GM23338 (cell line): Measurements from ENCODE around the gene CCT2. TPM values are rescaled to one million over a fixed set of nuclear protein-coding genes. Genes with fewer than 3 reads are reported as not detected.

Experiments
- ATAC-seq: fragments of 200-7000 bp; cut with Tn5 transposase; 3 replicates; pipeline ENCODE4 v1.9.1; 2020
- DNase-seq: peaks from one replicate; pipeline ENCODE4 v3.0.0-alpha.2; 2015; ENCODE audit warnings: low spot score
- H2AFZ ChIP-seq: fragments of 200-600 bp; sonication (generic); 2 replicates; pipeline ENCODE4 v1.8.0; 2016; ENCODE audit warnings: antibody characterized with exemption, mild to moderate bottlenecking, moderate library complexity
- H3F3A ChIP-seq: fragments of 200-600 bp; sonication (generic); replicated peaks from 2 replicates; pipeline ENCODE4 v1.8.0; 2017; ENCODE audit warnings: antibody characterized with exemption, mixed run types, low read depth
- H3K27ac ChIP-seq: fragments of 200-600 bp; sonication (generic); 2 replicates; pipeline ENCODE4 v1.6.1; 2016; ENCODE audit warnings: low read depth
- H3K27me3 ChIP-seq: fragments of 200-600 bp; sonication (generic); 2 replicates; pipeline ENCODE4 v1.8.0; 2016; ENCODE audit warnings: mild to moderate bottlenecking, mixed run types, moderate library complexity; ENCODE audit not compliant: insufficient read depth
- H3K36me3 ChIP-seq: fragments of 200-600 bp; sonication (generic); 2 replicates; pipeline ENCODE4 v1.8.0; 2016; ENCODE audit warnings: mild to moderate bottlenecking; ENCODE audit not compliant: insufficient read depth
- H3K4me1 ChIP-seq: fragments of 200-600 bp; sonication (generic); 2 replicates; pipeline ENCODE4 v1.8.0; 2016; ENCODE audit warnings: mild to moderate bottlenecking, moderate library complexity; ENCODE audit not compliant: insufficient read depth
- H3K4me2 ChIP-seq: fragments of 200-600 bp; sonication (generic); 2 replicates; pipeline ENCODE4 v1.7.1; 2017; ENCODE audit warnings: mixed run types
- H3K4me3 ChIP-seq: fragments of 200-600 bp; sonication (generic); 2 replicates; pipeline ENCODE4 v1.6.1; 2016; ENCODE audit warnings: mixed run types
- H3K79me2 ChIP-seq: fragments of 200-600 bp; sonication (generic); replicated peaks from 2 replicates; pipeline ENCODE4 v1.8.0; 2017; ENCODE audit warnings: mild to moderate bottlenecking; ENCODE audit not compliant: insufficient read depth
- H3K9me2 ChIP-seq: fragments of 200-600 bp; sonication (generic); 2 replicates; pipeline ENCODE4 v1.8.0; 2017; ENCODE audit not compliant: insufficient read depth
- H4K20me1 ChIP-seq: fragments of 200-600 bp; sonication (generic); replicated peaks from 2 replicates; pipeline ENCODE4 v1.8.0; 2017; ENCODE audit warnings: mild to moderate bottlenecking; ENCODE audit not compliant: insufficient read depth
- H3K27ac Mint-ChIP-seq: 2 replicates; pipeline ENCODE4 v1.8.0; 2020; ENCODE audit warnings: inconsistent platforms, mild to moderate bottlenecking, moderate library complexity, mixed read lengths
- H3K27me3 Mint-ChIP-seq: 3 replicates; pipeline ENCODE4 v1.8.0; 2022; ENCODE audit warnings: low read depth, mild to moderate bottlenecking, moderate library complexity, mixed read lengths, inconsistent platforms; ENCODE audit not compliant: insufficient read depth, poor library complexity
- H3K36me3 Mint-ChIP-seq: 3 replicates; pipeline ENCODE4 v1.8.0; 2021; ENCODE audit warnings: low read depth, mild to moderate bottlenecking, inconsistent platforms, moderate library complexity, mixed read lengths
- H3K4me1 Mint-ChIP-seq: 3 replicates; pipeline ENCODE4 v1.8.0; 2020; ENCODE audit warnings: mild to moderate bottlenecking, inconsistent platforms, mixed read lengths
- H3K4me3 Mint-ChIP-seq: 3 replicates; pipeline ENCODE4 v1.8.0; 2021; ENCODE audit warnings: moderate library complexity, mild to moderate bottlenecking, inconsistent platforms, mixed read lengths
- H3K9me3 Mint-ChIP-seq: 3 replicates; pipeline ENCODE4 v1.8.0; 2020; ENCODE audit warnings: moderate library complexity, mild to moderate bottlenecking, inconsistent platforms, mixed read lengths
- CREB1 ChIP-seq: fragments of 250-450 bp; sonication (Bioruptor Pico); IDR thresholded peaks from 2 replicates; pipeline ENCODE4 v1.5.0; 2020; ENCODE audit warnings: low read depth, mild to moderate bottlenecking, moderate library complexity
- EZH2 ChIP-seq: fragments of 200-600 bp; sonication (generic); IDR thresholded peaks from one replicate; pipeline ENCODE4 v1.8.0; 2017; ENCODE audit warnings: antibody characterized with exemption, mild to moderate bottlenecking, low read depth; ENCODE audit not compliant: unreplicated experiment
- EZH2phosphoT487 ChIP-seq: fragments of 200-600 bp; sonication (generic); IDR thresholded peaks from one replicate; pipeline ENCODE4 v1.8.1; 2018; ENCODE audit warnings: antibody characterized with exemption; ENCODE audit not compliant: unreplicated experiment
- JUNB ChIP-seq: IDR thresholded peaks from one replicate; pipeline ENCODE4 v1.6.1; 2016; ENCODE audit warnings: antibody characterized with exemption; ENCODE audit not compliant: unreplicated experiment
- NANOG ChIP-seq: IDR thresholded peaks from 2 replicates; pipeline ENCODE4 v1.6.1; 2016; ENCODE audit warnings: antibody characterized with exemption, borderline replicate concordance
- POLR2AphosphoS5 ChIP-seq: IDR thresholded peaks from 2 replicates; pipeline ENCODE4 v1.6.1; 2016; ENCODE audit warnings: antibody characterized with exemption, low read depth
- STAT1 ChIP-seq: IDR thresholded peaks from one replicate; pipeline ENCODE4 v1.6.1; 2016; ENCODE audit warnings: antibody characterized with exemption; ENCODE audit not compliant: unreplicated experiment
- ZNF114 ChIP-seq: fragments of 250-450 bp; sonication (Bioruptor Pico); IDR thresholded peaks from 2 replicates; pipeline ENCODE4 v1.5.0; 2020; ENCODE audit warnings: mild to moderate bottlenecking, moderate library complexity
- ZNF331 ChIP-seq: fragments of 250-450 bp; sonication (Bioruptor Pico); IDR thresholded peaks from 2 replicates; pipeline ENCODE4 v1.5.0; 2020; ENCODE audit warnings: low read depth, mild to moderate bottlenecking, moderate library complexity
- polyA plus RNA-seq: library from polyadenylated mRNA; unstranded; fragments of >200 nt; fragmentation: Nextera tagmentation; extraction: Ambion mirVana; gene quantifications from 2 replicates; pipeline ENCODE4 v1.2.1, GENCODE V29; 2016
- total RNA-seq: library from RNA; depleted of rRNA; stranded (reverse); fragments of >200 nt; shearing (Covaris generic); gene quantifications from 2 replicates; pipeline ENCODE4 v1.2.3, GENCODE V29; 2014
- TF ChIP-seq, protein P1 (sequence below): IDR thresholded peaks from 2 replicates; pipeline ENCODE4 v1.6.1; 2016; ENCODE audit warnings: antibody characterized with exemption
- TF ChIP-seq, protein P2 (sequence below): fragments of 250-450 bp; sonication (Bioruptor Pico); IDR thresholded peaks from 2 replicates; pipeline ENCODE4 v1.5.0; 2020; ENCODE audit warnings: mild to moderate bottlenecking, moderate library complexity
- TF ChIP-seq, protein P3 (sequence below), 2 experiments: fragments of 200-600 bp in 1 of 2; sonication (generic) in 1 of 2; conservative IDR thresholded peaks; 2 replicates each; pipeline versions ENCODE4 v1.5.1 to v1.6.1; 2016 to 2017; ENCODE audit warnings: antibody characterized with exemption in 2 of 2, low read depth in 2 of 2, mild to moderate bottlenecking in 2 of 2, moderate library complexity in 1 of 2
- TF ChIP-seq, protein P4 (sequence below): IDR thresholded peaks from one replicate; pipeline ENCODE4 v1.6.1; 2018; ENCODE audit warnings: antibody characterized with exemption; ENCODE audit not compliant: unreplicated experiment

The CCT2 gene
- total and polyA plus RNA-seq, 2 experiments from 2014 or later: 434 to 778 TPM

DNA sequence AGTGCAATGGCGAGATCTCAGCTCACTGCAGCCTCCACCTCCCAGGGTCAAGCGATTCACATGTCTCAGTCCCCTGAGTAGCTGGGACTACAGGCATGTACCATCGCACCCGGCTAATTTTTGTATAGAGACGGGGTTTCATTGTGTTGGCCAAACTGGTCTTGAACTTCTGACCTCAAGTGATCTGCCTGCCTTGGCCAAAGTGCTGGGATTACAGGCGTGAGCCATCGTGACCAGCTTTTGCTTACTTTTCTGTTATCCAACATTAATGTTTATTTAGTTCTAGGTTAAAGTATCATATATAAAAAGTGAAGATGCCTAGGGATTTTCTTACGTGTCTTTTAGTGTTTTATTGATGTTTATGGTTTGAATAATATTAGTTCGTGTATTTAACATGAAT is 28.9 kb upstream of the CCT2 start:
- Histone ChIP-seq H3K36me3 (no peaks in the 10 kb centered on the region), H3K9me2 (no peaks in the 10 kb centered on the region), H3K27ac (no peak overlapping the region), H3K4me1 (no peaks in the 10 kb centered on the region), H3F3A (no peaks in the 10 kb centered on the region), H3K27me3 (no peaks in the 10 kb centered on the region), H2AFZ (no peak overlapping the region), H3K4me2 (no peak overlapping the region), H4K20me1 (peaks cover 3% of the 10 kb centered on the region; the same call in 1 of the 2 replicates), H3K4me3 (no peak overlapping the region), H3K79me2 (peaks cover 30% of the 10 kb centered on the region)
- TF ChIP-seq EZH2 (no peak), ZNF331 (CRISPR knock-in tag) (no peak), CREB1 (CRISPR knock-in tag) (no peak), NANOG (no peak), ZNF114 (CRISPR knock-in tag) (no peak), POLR2AphosphoS5 (no peak), STAT1 (no peak), JUNB (no peak), EZH2phosphoT487 (no peak)
- TF ChIP-seq, protein P1, sequence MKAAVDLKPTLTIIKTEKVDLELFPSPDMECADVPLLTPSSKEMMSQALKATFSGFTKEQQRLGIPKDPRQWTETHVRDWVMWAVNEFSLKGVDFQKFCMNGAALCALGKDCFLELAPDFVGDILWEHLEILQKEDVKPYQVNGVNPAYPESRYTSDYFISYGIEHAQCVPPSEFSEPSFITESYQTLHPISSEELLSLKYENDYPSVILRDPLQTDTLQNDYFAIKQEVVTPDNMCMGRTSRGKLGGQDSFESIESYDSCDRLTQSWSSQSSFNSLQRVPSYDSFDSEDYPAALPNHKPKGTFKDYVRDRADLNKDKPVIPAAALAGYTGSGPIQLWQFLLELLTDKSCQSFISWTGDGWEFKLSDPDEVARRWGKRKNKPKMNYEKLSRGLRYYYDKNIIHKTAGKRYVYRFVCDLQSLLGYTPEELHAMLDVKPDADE: no peak
- TF ChIP-seq, protein P2, sequence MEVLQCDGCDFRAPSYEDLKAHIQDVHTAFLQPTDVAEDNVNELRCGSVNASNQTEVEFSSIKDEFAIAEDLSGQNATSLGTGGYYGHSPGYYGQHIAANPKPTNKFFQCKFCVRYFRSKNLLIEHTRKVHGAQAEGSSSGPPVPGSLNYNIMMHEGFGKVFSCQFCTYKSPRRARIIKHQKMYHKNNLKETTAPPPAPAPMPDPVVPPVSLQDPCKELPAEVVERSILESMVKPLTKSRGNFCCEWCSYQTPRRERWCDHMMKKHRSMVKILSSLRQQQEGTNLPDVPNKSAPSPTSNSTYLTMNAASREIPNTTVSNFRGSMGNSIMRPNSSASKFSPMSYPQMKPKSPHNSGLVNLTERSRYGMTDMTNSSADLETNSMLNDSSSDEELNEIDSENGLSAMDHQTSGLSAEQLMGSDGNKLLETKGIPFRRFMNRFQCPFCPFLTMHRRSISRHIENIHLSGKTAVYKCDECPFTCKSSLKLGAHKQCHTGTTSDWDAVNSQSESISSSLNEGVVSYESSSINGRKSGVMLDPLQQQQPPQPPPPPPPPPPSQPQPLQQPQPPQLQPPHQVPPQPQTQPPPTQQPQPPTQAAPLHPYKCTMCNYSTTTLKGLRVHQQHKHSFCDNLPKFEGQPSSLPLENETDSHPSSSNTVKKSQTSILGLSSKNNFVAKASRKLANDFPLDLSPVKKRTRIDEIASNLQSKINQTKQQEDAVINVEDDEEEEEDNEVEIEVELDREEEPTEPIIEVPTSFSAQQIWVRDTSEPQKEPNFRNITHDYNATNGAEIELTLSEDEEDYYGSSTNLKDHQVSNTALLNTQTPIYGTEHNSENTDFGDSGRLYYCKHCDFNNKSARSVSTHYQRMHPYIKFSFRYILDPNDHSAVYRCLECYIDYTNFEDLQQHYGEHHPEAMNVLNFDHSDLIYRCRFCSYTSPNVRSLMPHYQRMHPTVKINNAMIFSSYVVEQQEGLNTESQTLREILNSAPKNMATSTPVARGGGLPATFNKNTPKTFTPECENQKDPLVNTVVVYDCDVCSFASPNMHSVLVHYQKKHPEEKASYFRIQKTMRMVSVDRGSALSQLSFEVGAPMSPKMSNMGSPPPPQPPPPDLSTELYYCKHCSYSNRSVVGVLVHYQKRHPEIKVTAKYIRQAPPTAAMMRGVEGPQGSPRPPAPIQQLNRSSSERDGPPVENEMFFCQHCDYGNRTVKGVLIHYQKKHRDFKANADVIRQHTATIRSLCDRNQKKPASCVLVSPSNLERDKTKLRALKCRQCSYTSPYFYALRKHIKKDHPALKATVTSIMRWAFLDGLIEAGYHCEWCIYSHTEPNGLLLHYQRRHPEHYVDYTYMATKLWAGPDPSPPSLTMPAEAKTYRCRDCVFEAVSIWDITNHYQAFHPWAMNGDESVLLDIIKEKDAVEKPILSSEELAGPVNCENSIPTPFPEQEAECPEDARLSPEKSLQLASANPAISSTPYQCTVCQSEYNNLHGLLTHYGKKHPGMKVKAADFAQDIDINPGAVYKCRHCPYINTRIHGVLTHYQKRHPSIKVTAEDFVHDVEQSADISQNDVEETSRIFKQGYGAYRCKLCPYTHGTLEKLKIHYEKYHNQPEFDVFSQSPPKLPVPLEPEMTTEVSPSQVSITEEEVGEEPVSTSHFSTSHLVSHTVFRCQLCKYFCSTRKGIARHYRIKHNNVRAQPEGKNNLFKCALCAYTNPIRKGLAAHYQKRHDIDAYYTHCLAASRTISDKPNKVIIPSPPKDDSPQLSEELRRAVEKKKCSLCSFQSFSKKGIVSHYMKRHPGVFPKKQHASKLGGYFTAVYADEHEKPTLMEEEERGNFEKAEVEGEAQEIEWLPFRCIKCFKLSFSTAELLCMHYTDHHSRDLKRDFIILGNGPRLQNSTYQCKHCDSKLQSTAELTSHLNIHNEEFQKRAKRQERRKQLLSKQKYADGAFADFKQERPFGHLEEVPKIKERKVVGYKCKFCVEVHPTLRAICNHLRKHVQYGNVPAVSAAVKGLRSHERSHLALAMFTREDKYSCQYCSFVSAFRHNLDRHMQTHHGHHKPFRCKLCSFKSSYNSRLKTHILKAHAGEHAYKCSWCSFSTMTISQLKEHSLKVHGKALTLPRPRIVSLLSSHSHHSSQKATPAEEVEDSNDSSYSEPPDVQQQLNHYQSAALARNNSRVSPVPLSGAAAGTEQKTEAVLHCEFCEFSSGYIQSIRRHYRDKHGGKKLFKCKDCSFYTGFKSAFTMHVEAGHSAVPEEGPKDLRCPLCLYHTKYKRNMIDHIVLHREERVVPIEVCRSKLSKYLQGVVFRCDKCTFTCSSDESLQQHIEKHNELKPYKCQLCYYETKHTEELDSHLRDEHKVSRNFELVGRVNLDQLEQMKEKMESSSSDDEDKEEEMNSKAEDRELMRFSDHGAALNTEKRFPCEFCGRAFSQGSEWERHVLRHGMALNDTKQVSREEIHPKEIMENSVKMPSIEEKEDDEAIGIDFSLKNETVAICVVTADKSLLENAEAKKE (CRISPR knock-in tag): no peak
- TF ChIP-seq, protein P3, sequence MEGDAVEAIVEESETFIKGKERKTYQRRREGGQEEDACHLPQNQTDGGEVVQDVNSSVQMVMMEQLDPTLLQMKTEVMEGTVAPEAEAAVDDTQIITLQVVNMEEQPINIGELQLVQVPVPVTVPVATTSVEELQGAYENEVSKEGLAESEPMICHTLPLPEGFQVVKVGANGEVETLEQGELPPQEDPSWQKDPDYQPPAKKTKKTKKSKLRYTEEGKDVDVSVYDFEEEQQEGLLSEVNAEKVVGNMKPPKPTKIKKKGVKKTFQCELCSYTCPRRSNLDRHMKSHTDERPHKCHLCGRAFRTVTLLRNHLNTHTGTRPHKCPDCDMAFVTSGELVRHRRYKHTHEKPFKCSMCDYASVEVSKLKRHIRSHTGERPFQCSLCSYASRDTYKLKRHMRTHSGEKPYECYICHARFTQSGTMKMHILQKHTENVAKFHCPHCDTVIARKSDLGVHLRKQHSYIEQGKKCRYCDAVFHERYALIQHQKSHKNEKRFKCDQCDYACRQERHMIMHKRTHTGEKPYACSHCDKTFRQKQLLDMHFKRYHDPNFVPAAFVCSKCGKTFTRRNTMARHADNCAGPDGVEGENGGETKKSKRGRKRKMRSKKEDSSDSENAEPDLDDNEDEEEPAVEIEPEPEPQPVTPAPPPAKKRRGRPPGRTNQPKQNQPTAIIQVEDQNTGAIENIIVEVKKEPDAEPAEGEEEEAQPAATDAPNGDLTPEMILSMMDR (conservative IDR thresholded peaks at IDR 0.05; ENCODE audit: low read depth in 2 of 2): no peak
- TF ChIP-seq, protein P4, sequence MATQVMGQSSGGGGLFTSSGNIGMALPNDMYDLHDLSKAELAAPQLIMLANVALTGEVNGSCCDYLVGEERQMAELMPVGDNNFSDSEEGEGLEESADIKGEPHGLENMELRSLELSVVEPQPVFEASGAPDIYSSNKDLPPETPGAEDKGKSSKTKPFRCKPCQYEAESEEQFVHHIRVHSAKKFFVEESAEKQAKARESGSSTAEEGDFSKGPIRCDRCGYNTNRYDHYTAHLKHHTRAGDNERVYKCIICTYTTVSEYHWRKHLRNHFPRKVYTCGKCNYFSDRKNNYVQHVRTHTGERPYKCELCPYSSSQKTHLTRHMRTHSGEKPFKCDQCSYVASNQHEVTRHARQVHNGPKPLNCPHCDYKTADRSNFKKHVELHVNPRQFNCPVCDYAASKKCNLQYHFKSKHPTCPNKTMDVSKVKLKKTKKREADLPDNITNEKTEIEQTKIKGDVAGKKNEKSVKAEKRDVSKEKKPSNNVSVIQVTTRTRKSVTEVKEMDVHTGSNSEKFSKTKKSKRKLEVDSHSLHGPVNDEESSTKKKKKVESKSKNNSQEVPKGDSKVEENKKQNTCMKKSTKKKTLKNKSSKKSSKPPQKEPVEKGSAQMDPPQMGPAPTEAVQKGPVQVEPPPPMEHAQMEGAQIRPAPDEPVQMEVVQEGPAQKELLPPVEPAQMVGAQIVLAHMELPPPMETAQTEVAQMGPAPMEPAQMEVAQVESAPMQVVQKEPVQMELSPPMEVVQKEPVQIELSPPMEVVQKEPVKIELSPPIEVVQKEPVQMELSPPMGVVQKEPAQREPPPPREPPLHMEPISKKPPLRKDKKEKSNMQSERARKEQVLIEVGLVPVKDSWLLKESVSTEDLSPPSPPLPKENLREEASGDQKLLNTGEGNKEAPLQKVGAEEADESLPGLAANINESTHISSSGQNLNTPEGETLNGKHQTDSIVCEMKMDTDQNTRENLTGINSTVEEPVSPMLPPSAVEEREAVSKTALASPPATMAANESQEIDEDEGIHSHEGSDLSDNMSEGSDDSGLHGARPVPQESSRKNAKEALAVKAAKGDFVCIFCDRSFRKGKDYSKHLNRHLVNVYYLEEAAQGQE: no peak
- ATAC-seq (no peak), DNase-seq (no peak)
- Mint-ChIP-seq H3K36me3 (no peaks in the 10 kb centered on the region), H3K4me3 (no peak overlapping the region), H3K4me1 (no peaks in the 10 kb centered on the region), H3K27me3 (no peaks in the 10 kb centered on the region), H3K27ac (no peak overlapping the region), H3K9me3 (no peaks in the 10 kb centered on the region)
